NT2/D1 (cell line): ENCODE measurements around the gene COL23A1.

Source experiments
- DNase-seq: peaks from one replicate; pipeline ENCODE4 v3.0.0-alpha.2; 2011; ENCODE audit warnings: low read depth, low spot score
- H3K27me3 ChIP-seq: 2 replicates; pipeline ENCODE4 v1.6.0; 2011; ENCODE audit warnings: mild to moderate bottlenecking; ENCODE audit not compliant: insufficient read length, insufficient read depth
- H3K36me3 ChIP-seq: 2 replicates; pipeline ENCODE4 v1.6.1; 2011; ENCODE audit warnings: mild to moderate bottlenecking, low read length, mixed read lengths; ENCODE audit not compliant: insufficient read depth, insufficient read length
- H3K4me1 ChIP-seq: 2 replicates; pipeline ENCODE4 v1.5.1; 2011; ENCODE audit not compliant: insufficient read depth, insufficient read length
- H3K4me3 ChIP-seq: 2 replicates; pipeline ENCODE4 v1.5.1; 2011; ENCODE audit warnings: low read depth; ENCODE audit not compliant: insufficient read length
- H3K9ac ChIP-seq: 2 replicates; pipeline ENCODE4 v1.6.0; 2011; ENCODE audit warnings: low read depth; ENCODE audit not compliant: insufficient read length
- H3K9me3 ChIP-seq: 2 replicates; pipeline ENCODE4 v1.5.1; 2011; ENCODE audit warnings: mild to moderate bottlenecking, low read length; ENCODE audit not compliant: insufficient read depth
- SUZ12 ChIP-seq: IDR thresholded peaks from 2 replicates; pipeline ENCODE4 v1.6.1; 2011; ENCODE audit not compliant: insufficient read length, insufficient read depth; ENCODE audit errors: extremely low read depth
- YY1 ChIP-seq: IDR thresholded peaks from 2 replicates; pipeline ENCODE4 v1.6.1; 2011; ENCODE audit not compliant: insufficient read length, insufficient read depth
- ZNF274 ChIP-seq: IDR thresholded peaks from 2 replicates; pipeline ENCODE4 v1.6.1; 2011; ENCODE audit warnings: mild to moderate bottlenecking, low read depth, low read length

The COL23A1 gene

GRCh38 chr5:178522361-178522760 is 67.8 kb downstream of the COL23A1 start:
- Histone ChIP-seq H3K4me1 (peaks cover 8% of the 10 kb centered on the region), H3K9ac (no peak overlapping the region), H3K27me3 (no peaks in the 10 kb centered on the region), H3K9me3 (peaks cover 19% of the 10 kb centered on the region; the same call in 1 of the 2 replicates), H3K36me3 (no peaks in the 10 kb centered on the region), H3K4me3 (no peak overlapping the region)
- TF ChIP-seq ZNF274 (no peak), SUZ12 (no peak), YY1 (no peak)
- DNase-seq: no peak

- Histone ChIP-seq H3K36me3 (no peaks in the 10 kb centered on the region), H3K9me3 (peaks cover 19% of the 10 kb centered on the region; the same call in 1 of the 2 replicates), H3K4me1 (peaks cover 1% of the 10 kb centered on the region), H3K9ac (no peak overlapping the region), H3K27me3 (no peaks in the 10 kb centered on the region), H3K4me3 (no peak overlapping the region)
- no peak for DNase-seq
- TF ChIP-seq SUZ12 (no peak), YY1 (no peak), ZNF274 (no peak)
These were observed 69.3 kb downstream of the COL23A1 start for GRCh38 chr5:178520851-178521250.

- no peak overlapping the region for H3K9ac ChIP-seq
- H3K4me3 ChIP-seq: no peak overlapping the region
- DNase-seq: no peak
- H3K36me3 ChIP-seq: no peaks in the 10 kb centered on the region
- H3K9me3 ChIP-seq: peaks cover 19% of the 10 kb centered on the region; the same call in 1 of the 2 replicates
- no peak for TF ChIP-seq ZNF274
- H3K4me1 ChIP-seq: no peaks in the 10 kb centered on the region
- no peaks in the 10 kb centered on the region for H3K27me3 ChIP-seq
These were observed 70.4 kb downstream of the COL23A1 start for GRCh38 chr5:178519804-178520203.

GRCh38 chr5:178519155-178519554 is 71.0 kb downstream of the COL23A1 start:
- DNase-seq: no peak
- no peaks in the 10 kb centered on the region for H3K4me1 ChIP-seq
- H3K27me3 ChIP-seq: no peaks in the 10 kb centered on the region
- H3K36me3 ChIP-seq: no peaks in the 10 kb centered on the region
- H3K9me3 ChIP-seq: peaks cover 19% of the 10 kb centered on the region; the same call in 1 of the 2 replicates
- H3K4me3 ChIP-seq: no peak overlapping the region
- no peak overlapping the region for H3K9ac ChIP-seq
- no peak for TF ChIP-seq YY1

GRCh38 chr5:178516504-178517235 is 73.5 kb downstream of the COL23A1 start:
- H3K4me1 ChIP-seq: no peaks in the 10 kb centered on the region
- no peak for DNase-seq
- no peak overlapping the region for H3K4me3 ChIP-seq
- peaks cover 19% of the 10 kb centered on the region; the same call in 1 of the 2 replicates for H3K9me3 ChIP-seq
- H3K36me3 ChIP-seq: peaks cover 2% of the 10 kb centered on the region
- no peak overlapping the region for H3K9ac ChIP-seq
- TF ChIP-seq ZNF274 (no peak), SUZ12 (no peak), YY1 (no peak)
- H3K27me3 ChIP-seq: no peaks in the 10 kb centered on the region

GRCh38 chr5:178515776-178516503 is 74.3 kb downstream of the COL23A1 start:
- no peak overlapping the region for H3K9ac ChIP-seq
- DNase-seq: no peak
- no peak for TF ChIP-seq ZNF274
- no peak for TF ChIP-seq YY1
- TF ChIP-seq SUZ12: no peak

GRCh38 chr5:178514851-178515418 is 75.3 kb downstream of the COL23A1 start:
- Histone ChIP-seq H3K36me3 (peaks cover 2% of the 10 kb centered on the region), H3K9ac (no peak overlapping the region), H3K9me3 (peaks cover 11% of the 10 kb centered on the region; the same call in 1 of the 2 replicates), H3K4me3 (no peak overlapping the region), H3K27me3 (no peaks in the 10 kb centered on the region), H3K4me1 (no peaks in the 10 kb centered on the region)
- DNase-seq: no peak
- TF ChIP-seq YY1: no peak
- TF ChIP-seq SUZ12: no peak
- TF ChIP-seq ZNF274: no peak

More at GRCh38 chr5:178515776-178516503, 74.3 kb downstream of the COL23A1 start:
- no peaks in the 10 kb centered on the region for H3K4me1 ChIP-seq
- peaks cover 19% of the 10 kb centered on the region; the same call in 1 of the 2 replicates for H3K9me3 ChIP-seq
- H3K36me3 ChIP-seq: peaks cover 2% of the 10 kb centered on the region
- H3K4me3 ChIP-seq: no peak overlapping the region
- no peaks in the 10 kb centered on the region for H3K27me3 ChIP-seq
